Measurements from ENCODE around the gene BGLAP. TPM values are rescaled to one million over a fixed set of nuclear protein-coding genes. Genes with fewer than 3 reads are reported as not detected.

The BGLAP gene
- total RNA-seq, 2 experiments from 2014 or later: 1.9 to 2.6 TPM

GRCh38 chr1:156194300-156194652, 47.7 kb upstream of the BGLAP start:
- peaks cover 43% of the 10 kb centered on the region for H3K4me1 ChIP-seq (ENCODE audit: insufficient read depth, low read length)
- peaks cover 25% of the 10 kb centered on the region for H3K36me3 ChIP-seq (ENCODE audit: insufficient read depth, low read length)
- peaks cover 36% of the 10 kb centered on the region for H3K36me3 Mint-ChIP-seq (ENCODE audit: low read depth)
- no peaks in the 10 kb centered on the region for H3K27me3 ChIP-seq (ENCODE audit: control insufficient read depth in 1 of 2, insufficient read depth in 2 of 2, low read length in 2 of 2)
- peak overlapping the region; percentile 74 to 78 for H3K27ac ChIP-seq (ENCODE audit: low read depth in 1 of 2, low read length in 2 of 2)
- no peaks in the 10 kb centered on the region for H3K9me3 ChIP-seq (ENCODE audit: control insufficient read depth in 1 of 2, insufficient read depth in 1 of 2, low read length in 2 of 2)
- no peaks in the 10 kb centered on the region for H3K27me3 Mint-ChIP-seq
- no peaks in the 10 kb centered on the region for H3K9me3 Mint-ChIP-seq
- ATAC-seq (ENCODE audit: poor library complexity) (no peak), DNase-seq (no peak)
- peak overlapping the region; percentile 91 for H3K4me3 ChIP-seq (ENCODE audit: low read length)
- no peak for TF ChIP-seq CTCF (IDR thresholded peaks at IDR 0.05)
- POLR2A ChIA-PET: interaction anchor here (1.0 to 3.7 kb wide), 8 partner anchors 16 to 88 kb away, joined by 3 to 46 read pairs (median 4); partner anchors contain the start of genes PMF1 and SMG5
- H3K27ac Mint-ChIP-seq: peak overlapping the region; percentile 84
- intact Hi-C loops (cut with DNase I, micrococcal nuclease): loop anchor here in 1 of 2 experiments (1.0 to 5.0 kb wide), 6 partner anchors 16 to 143 kb away; partner anchors contain the start of genes CCT3, LAMTOR2, SMG5 and TMEM79
- CTCF ChIA-PET: interaction anchor here (1.0 to 1.4 kb wide), 4 partner anchors 31 to 79 kb away, joined by 3 to 6 read pairs (median 4); no protein-coding TSS in a partner anchor
- peaks cover 45% of the 10 kb centered on the region for H3K4me1 Mint-ChIP-seq (ENCODE audit: low read depth)
- H3K4me3 Mint-ChIP-seq: peak overlapping the region; percentile 95

- POLR2A ChIA-PET: interaction anchor here (3.7 kb wide), 1 partner anchor 17 kb away, joined by 46 read pairs; the partner anchor contains the start of gene PMF1
- peak overlapping the region; percentile 95 for H3K4me3 Mint-ChIP-seq
- no peak for ATAC-seq (ENCODE audit: poor library complexity)
- no peak overlapping the region for H3K27ac Mint-ChIP-seq
- intact Hi-C loops (cut with DNase I, micrococcal nuclease): no loop called here
- no peak for DNase-seq
- no peak overlapping the region for H3K27ac ChIP-seq (ENCODE audit: low read depth in 1 of 2, low read length in 2 of 2)
- no peaks in the 10 kb centered on the region for H3K27me3 Mint-ChIP-seq
- no peaks in the 10 kb centered on the region for H3K27me3 ChIP-seq (ENCODE audit: control insufficient read depth in 1 of 2, insufficient read depth in 2 of 2, low read length in 2 of 2)
- H3K4me1 ChIP-seq (ENCODE audit: insufficient read depth, low read length): peaks cover 56% of the 10 kb centered on the region
- no peaks in the 10 kb centered on the region for H3K9me3 Mint-ChIP-seq
- TF ChIP-seq CTCF (IDR thresholded peaks at IDR 0.05): no peak
- no peak overlapping the region for H3K4me3 ChIP-seq (ENCODE audit: low read length)
- H3K4me1 Mint-ChIP-seq (ENCODE audit: low read depth): peaks cover 58% of the 10 kb centered on the region
- peaks cover 51% of the 10 kb centered on the region for H3K36me3 Mint-ChIP-seq (ENCODE audit: low read depth)
- CTCF ChIA-PET: no interaction called here
- peaks cover 40% of the 10 kb centered on the region for H3K36me3 ChIP-seq (ENCODE audit: insufficient read depth, low read length)
- no peaks in the 10 kb centered on the region for H3K9me3 ChIP-seq (ENCODE audit: control insufficient read depth in 1 of 2, insufficient read depth in 1 of 2, low read length in 2 of 2)
Observed at GRCh38 chr1:156195853-156196252, 46.1 kb upstream of the BGLAP start.

- Histone ChIP-seq H3K36me3 (ENCODE audit: insufficient read depth, low read length) (peaks cover 41% of the 10 kb centered on the region), H3K27me3 (ENCODE audit: control insufficient read depth in 1 of 2, insufficient read depth in 2 of 2, low read length in 2 of 2) (no peaks in the 10 kb centered on the region), H3K4me3 (ENCODE audit: low read length) (no peak overlapping the region), H3K4me1 (ENCODE audit: insufficient read depth, low read length) (peaks cover 56% of the 10 kb centered on the region), H3K27ac (ENCODE audit: low read depth in 1 of 2, low read length in 2 of 2) (no peak overlapping the region), H3K9me3 (ENCODE audit: control insufficient read depth in 1 of 2, insufficient read depth in 1 of 2, low read length in 2 of 2) (no peaks in the 10 kb centered on the region)
- no peak for DNase-seq
- TF ChIP-seq CTCF (IDR thresholded peaks at IDR 0.05): no peak
- CTCF ChIA-PET: no interaction called here
- Mint-ChIP-seq H3K36me3 (ENCODE audit: low read depth) (peaks cover 51% of the 10 kb centered on the region), H3K4me3 (peak overlapping the region; percentile 95), H3K27ac (no peak overlapping the region), H3K4me1 (ENCODE audit: low read depth) (peaks cover 58% of the 10 kb centered on the region), H3K27me3 (no peaks in the 10 kb centered on the region), H3K9me3 (no peaks in the 10 kb centered on the region)
- POLR2A ChIA-PET: interaction anchor here (2.1 kb wide), 1 partner anchor 16 kb away, joined by 7 read pairs; the partner anchor contains the start of gene PMF1
- intact Hi-C loops (cut with DNase I, micrococcal nuclease): no loop called here
- no peak for ATAC-seq (ENCODE audit: poor library complexity)
Observed at GRCh38 chr1:156196445-156196844, 45.5 kb upstream of the BGLAP start.
